Measurements from ENCODE around the gene CD55. TPM values are rescaled to one million over a fixed set of nuclear protein-coding genes. Genes with fewer than 3 reads are reported as not detected.

Gene CD55
- total RNA-seq, 1 donor from 2014 or later, result 52.5 TPM

Other genes with a start within 250 kb of the CD55 start
- gene C4BPB, start 232.8 kb upstream of the CD55 start, total RNA-seq (ENCODE audit: insufficient read depth, low replicate concordance), result 2.9 TPM
- 3.6 TPM for gene C4BPA, start 217.4 kb upstream of the CD55 start, total RNA-seq (ENCODE audit: insufficient read depth, low replicate concordance)
- 2.2 TPM for gene CR2, start 132.7 kb downstream of the CD55 start, total RNA-seq (ENCODE audit: insufficient read depth, low replicate concordance)
- 10.1 TPM for gene CR1, start 174.5 kb downstream of the CD55 start, total RNA-seq (ENCODE audit: insufficient read depth, low replicate concordance)

Data from umbilical cord (tissue), 1 donor.